Measurements from ENCODE around the gene S100A5.

GRCh38 chr1:153509036-153509435 is 31.7 kb downstream of the S100A5 start:
- TF ChIP-seq FOXM1 (IDR thresholded peaks at IDR 0.05; ENCODE audit: low read depth) = no peak
- TF ChIP-seq FOXM1 (CRISPR knock-in tag; IDR thresholded peaks at IDR 0.05; ENCODE audit: low read depth) = no peak
- TF ChIP-seq MYBL2 (IDR thresholded peaks at IDR 0.05; ENCODE audit: low read depth) = no peak
- no peak for TF ChIP-seq MYBL2 (CRISPR knock-in tag; IDR thresholded peaks at IDR 0.05; ENCODE audit: borderline replicate concordance)

All from K562 (cell line).